NT2/D1 (cell line): Measurements from ENCODE around the gene BRPF1.

Experiments used
- DNase-seq: peaks from one replicate; pipeline ENCODE4 v3.0.0-alpha.2; 2011; ENCODE audit warnings: low read depth, low spot score
- H3K27me3 ChIP-seq: 2 replicates; pipeline ENCODE4 v1.6.0; 2011; ENCODE audit warnings: mild to moderate bottlenecking; ENCODE audit not compliant: insufficient read length, insufficient read depth
- H3K36me3 ChIP-seq: 2 replicates; pipeline ENCODE4 v1.6.1; 2011; ENCODE audit warnings: mild to moderate bottlenecking, low read length, mixed read lengths; ENCODE audit not compliant: insufficient read depth, insufficient read length
- H3K4me1 ChIP-seq: 2 replicates; pipeline ENCODE4 v1.5.1; 2011; ENCODE audit not compliant: insufficient read depth, insufficient read length
- H3K4me3 ChIP-seq: 2 replicates; pipeline ENCODE4 v1.5.1; 2011; ENCODE audit warnings: low read depth; ENCODE audit not compliant: insufficient read length
- H3K9ac ChIP-seq: 2 replicates; pipeline ENCODE4 v1.6.0; 2011; ENCODE audit warnings: low read depth; ENCODE audit not compliant: insufficient read length
- H3K9me3 ChIP-seq: 2 replicates; pipeline ENCODE4 v1.5.1; 2011; ENCODE audit warnings: mild to moderate bottlenecking, low read length; ENCODE audit not compliant: insufficient read depth
- SUZ12 ChIP-seq: IDR thresholded peaks from 2 replicates; pipeline ENCODE4 v1.6.1; 2011; ENCODE audit not compliant: insufficient read length, insufficient read depth; ENCODE audit errors: extremely low read depth
- YY1 ChIP-seq: IDR thresholded peaks from 2 replicates; pipeline ENCODE4 v1.6.1; 2011; ENCODE audit not compliant: insufficient read length, insufficient read depth
- ZNF274 ChIP-seq: IDR thresholded peaks from 2 replicates; pipeline ENCODE4 v1.6.1; 2011; ENCODE audit warnings: mild to moderate bottlenecking, low read depth, low read length

Gene BRPF1

GRCh38 chr3:9792405-9793160 is 61.0 kb downstream of the BRPF1 start, which contains the start of the genes ARPC4 and TADA3:
TSS of gene ARPC4 (plus strand) at chr3:9793082. CDS start at chr3:9793122, 40 bp downstream.
TSS of gene TADA3 (minus strand) at chr3:9792473. CDS start at chr3:9791466, 1,007 bp downstream.
- Histone ChIP-seq H3K4me3 (peak within 1 kb of the TSS; percentile 93), H3K9me3 (no peaks in the 10 kb centered on the region), H3K27me3 (no peaks in the 10 kb centered on the region), H3K36me3 (peaks cover 58% of the 10 kb centered on the region), H3K4me1 (no peaks in the 10 kb centered on the region), H3K9ac (peak within 1 kb of the TSS; percentile 87)
- no peak for TF ChIP-seq ZNF274
- TF ChIP-seq SUZ12 = no peak
- TF ChIP-seq YY1 = no peak
- DNase-seq = peak; percentile 95

- TF ChIP-seq SUZ12 = no peak
- Histone ChIP-seq H3K9ac (peak overlapping the region; percentile 87), H3K36me3 (peaks cover 61% of the 10 kb centered on the region), H3K4me1 (no peaks in the 10 kb centered on the region), H3K4me3 (peak overlapping the region; percentile 93), H3K27me3 (no peaks in the 10 kb centered on the region), H3K9me3 (no peaks in the 10 kb centered on the region)
- no peak for DNase-seq
These were observed 61.7 kb downstream of the BRPF1 start for GRCh38 chr3:9793161-9793781.

- no peak for DNase-seq
- peaks cover 66% of the 10 kb centered on the region for H3K36me3 ChIP-seq
- no peak overlapping the region for H3K4me3 ChIP-seq
- TF ChIP-seq YY1 = no peak
- TF ChIP-seq ZNF274 = no peak
- no peak for TF ChIP-seq SUZ12
- no peaks in the 10 kb centered on the region for H3K9me3 ChIP-seq
- no peaks in the 10 kb centered on the region for H3K4me1 ChIP-seq
- H3K27me3 ChIP-seq = no peaks in the 10 kb centered on the region
- no peak overlapping the region for H3K9ac ChIP-seq
These were observed 62.9 kb downstream of the BRPF1 start for GRCh38 chr3:9794400-9794799.

GRCh38 chr3:9795207-9795606 is 63.7 kb downstream of the BRPF1 start:
- Histone ChIP-seq H3K27me3 (no peaks in the 10 kb centered on the region), H3K9me3 (no peaks in the 10 kb centered on the region), H3K36me3 (peaks cover 66% of the 10 kb centered on the region), H3K9ac (no peak overlapping the region), H3K4me1 (no peaks in the 10 kb centered on the region), H3K4me3 (no peak overlapping the region)
- no peak for TF ChIP-seq SUZ12
- TF ChIP-seq ZNF274 = no peak
- no peak for TF ChIP-seq YY1
- DNase-seq = no peak

- no peak for TF ChIP-seq ZNF274
- no peak for TF ChIP-seq SUZ12
- no peak for TF ChIP-seq YY1
- Histone ChIP-seq H3K9me3 (no peaks in the 10 kb centered on the region), H3K9ac (no peak overlapping the region), H3K4me3 (no peak overlapping the region), H3K4me1 (no peaks in the 10 kb centered on the region), H3K27me3 (no peaks in the 10 kb centered on the region), H3K36me3 (peaks cover 69% of the 10 kb centered on the region)
- no peak for DNase-seq
These were observed 65.8 kb downstream of the BRPF1 start for GRCh38 chr3:9797196-9797945.
